Measurements from ENCODE around the gene FAM107B. TPM values are rescaled to one million over a fixed set of nuclear protein-coding genes. Genes with fewer than 3 reads are reported as not detected.

Gene FAM107B
- total and polyA plus RNA-seq, 2 of the 4 experiments (the other 2 are of a cell fraction) = 26.4 to 27.1 TPM

DNA sequence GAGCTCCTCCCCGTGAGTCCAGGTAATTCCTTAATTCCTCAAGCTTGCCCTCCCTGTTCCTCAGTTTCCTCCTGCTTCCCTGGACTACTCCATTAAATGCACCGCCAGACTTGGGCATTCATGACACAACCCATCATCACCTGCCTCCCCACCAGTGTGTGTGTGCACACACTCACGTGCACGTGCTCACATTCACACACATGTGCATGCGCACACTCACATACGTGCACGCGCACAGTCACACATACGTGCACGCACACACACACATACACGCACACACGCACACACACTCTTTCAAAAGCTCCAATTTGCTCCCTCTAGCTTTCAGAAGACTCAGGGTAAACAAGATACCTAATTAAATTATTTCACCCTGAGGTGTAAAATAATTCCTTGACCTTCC lies 216.7 kb downstream of the FAM107B start:
- BruUV-seq (replicated peaks) = no TSS peak
- H2AFZ ChIP-seq (replicated peaks; ENCODE audit: low read length, poor library complexity) = no peak overlapping the region
- H4K5ac ChIP-seq (ENCODE audit: low read depth, low read length) = no peak overlapping the region
- in situ Hi-C loops (cut with MboI; ENCODE audit: low sequenced_read_pairs) = no loop called here
- H3K4me1 ChIP-seq (ENCODE audit: control insufficient read depth, insufficient read depth, low read length) = peaks cover 40% of the 10 kb centered on the region
- no peak overlapping the region for H2BK15ac ChIP-seq (ENCODE audit: low read depth, low read length)
- no peak overlapping the region for H3K14ac ChIP-seq (replicated peaks; ENCODE audit: low read depth, low read length)
- DNase-seq (no peak), ATAC-seq (ENCODE audit: low read depth) (no peak)
- H3K56ac ChIP-seq (ENCODE audit: extremely low read depth, insufficient read depth, low read length) = no peak overlapping the region
- 100% methylated on average over 5 of the region's 12 CpGs; no CpG with 5 or more reads in 1 of the 2 experiments for WGBS, 2 experiments (ENCODE audit: extremely low coverage in 2 of 2, insufficient read length in 1 of 2)
- no peak overlapping the region for H2BK20ac ChIP-seq (ENCODE audit: low read depth, low read length)
- dilution Hi-C loops (cut with HindIII; ENCODE audit: low sequenced_read_pairs, unreplicated experiment) = no loop called here
- H3K27ac ChIP-seq (ENCODE audit: insufficient read depth, low read length) = no peak overlapping the region
- H3K27me3 ChIP-seq (ENCODE audit: control insufficient read depth, insufficient read depth, low read length) = no peaks in the 10 kb centered on the region
- POLR2A ChIA-PET (ENCODE audit: unreplicated experiment) = no interaction called here
- H3K36me3 ChIP-seq (ENCODE audit: control insufficient read depth, insufficient read depth, low read length) = no peaks in the 10 kb centered on the region
- H2BK120ac ChIP-seq (ENCODE audit: low read depth, low read length) = no peak overlapping the region
- intact Hi-C loops (cut with micrococcal nuclease) = no loop called here
- TF ChIP-seq, protein P1, sequence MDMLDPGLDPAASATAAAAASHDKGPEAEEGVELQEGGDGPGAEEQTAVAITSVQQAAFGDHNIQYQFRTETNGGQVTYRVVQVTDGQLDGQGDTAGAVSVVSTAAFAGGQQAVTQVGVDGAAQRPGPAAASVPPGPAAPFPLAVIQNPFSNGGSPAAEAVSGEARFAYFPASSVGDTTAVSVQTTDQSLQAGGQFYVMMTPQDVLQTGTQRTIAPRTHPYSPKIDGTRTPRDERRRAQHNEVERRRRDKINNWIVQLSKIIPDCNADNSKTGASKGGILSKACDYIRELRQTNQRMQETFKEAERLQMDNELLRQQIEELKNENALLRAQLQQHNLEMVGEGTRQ (IDR thresholded peaks at IDR 0.05; ENCODE audit: low read depth, low read length) = no peak
- no peak for TF ChIP-seq MAFK (IDR thresholded peaks at IDR 0.05; ENCODE audit: low read depth, low read length)
- no peak for TF ChIP-seq FOS (IDR thresholded peaks at IDR 0.05; ENCODE audit: low read depth, low read length)
- no peak for TF ChIP-seq MAZ (IDR thresholded peaks at IDR 0.05; ENCODE audit: borderline replicate concordance, low read depth, low read length)
- no peak for TF ChIP-seq SMC3 (IDR thresholded peaks at IDR 0.05; ENCODE audit: low read depth, low read length)
- no peak for TF ChIP-seq CEBPB (IDR thresholded peaks at IDR 0.05; ENCODE audit: low read depth, low read length)
- no peak for TF ChIP-seq MXI1 (IDR thresholded peaks at IDR 0.05; ENCODE audit: borderline replicate concordance, low read depth, low read length)
- TF ChIP-seq RFX5 (IDR thresholded peaks at IDR 0.05; ENCODE audit: low read depth, low read length) = no peak
- no peak for TF ChIP-seq RAD21 (IDR thresholded peaks at IDR 0.05; ENCODE audit: low read length)
- no peak for TF ChIP-seq RCOR1 (IDR thresholded peaks at IDR 0.05; ENCODE audit: insufficient replicate concordance, low read length)
- TF ChIP-seq, protein P2, sequence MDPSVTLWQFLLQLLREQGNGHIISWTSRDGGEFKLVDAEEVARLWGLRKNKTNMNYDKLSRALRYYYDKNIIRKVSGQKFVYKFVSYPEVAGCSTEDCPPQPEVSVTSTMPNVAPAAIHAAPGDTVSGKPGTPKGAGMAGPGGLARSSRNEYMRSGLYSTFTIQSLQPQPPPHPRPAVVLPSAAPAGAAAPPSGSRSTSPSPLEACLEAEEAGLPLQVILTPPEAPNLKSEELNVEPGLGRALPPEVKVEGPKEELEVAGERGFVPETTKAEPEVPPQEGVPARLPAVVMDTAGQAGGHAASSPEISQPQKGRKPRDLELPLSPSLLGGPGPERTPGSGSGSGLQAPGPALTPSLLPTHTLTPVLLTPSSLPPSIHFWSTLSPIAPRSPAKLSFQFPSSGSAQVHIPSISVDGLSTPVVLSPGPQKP (IDR thresholded peaks at IDR 0.05; ENCODE audit: borderline replicate concordance, low read depth, low read length) = no peak
- no peak for TF ChIP-seq POLR2A (IDR thresholded peaks at IDR 0.05; ENCODE audit: low read depth, low read length)
- TF ChIP-seq, protein P3, sequence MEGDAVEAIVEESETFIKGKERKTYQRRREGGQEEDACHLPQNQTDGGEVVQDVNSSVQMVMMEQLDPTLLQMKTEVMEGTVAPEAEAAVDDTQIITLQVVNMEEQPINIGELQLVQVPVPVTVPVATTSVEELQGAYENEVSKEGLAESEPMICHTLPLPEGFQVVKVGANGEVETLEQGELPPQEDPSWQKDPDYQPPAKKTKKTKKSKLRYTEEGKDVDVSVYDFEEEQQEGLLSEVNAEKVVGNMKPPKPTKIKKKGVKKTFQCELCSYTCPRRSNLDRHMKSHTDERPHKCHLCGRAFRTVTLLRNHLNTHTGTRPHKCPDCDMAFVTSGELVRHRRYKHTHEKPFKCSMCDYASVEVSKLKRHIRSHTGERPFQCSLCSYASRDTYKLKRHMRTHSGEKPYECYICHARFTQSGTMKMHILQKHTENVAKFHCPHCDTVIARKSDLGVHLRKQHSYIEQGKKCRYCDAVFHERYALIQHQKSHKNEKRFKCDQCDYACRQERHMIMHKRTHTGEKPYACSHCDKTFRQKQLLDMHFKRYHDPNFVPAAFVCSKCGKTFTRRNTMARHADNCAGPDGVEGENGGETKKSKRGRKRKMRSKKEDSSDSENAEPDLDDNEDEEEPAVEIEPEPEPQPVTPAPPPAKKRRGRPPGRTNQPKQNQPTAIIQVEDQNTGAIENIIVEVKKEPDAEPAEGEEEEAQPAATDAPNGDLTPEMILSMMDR (conservative IDR thresholded peaks at IDR 0.05; ENCODE audit: low read depth, low read length) = no peak
- no peak for TF ChIP-seq NFE2L2 (IDR thresholded peaks at IDR 0.05; ENCODE audit: low read depth, low read length)
- no peak for TF ChIP-seq BHLHE40 (IDR thresholded peaks at IDR 0.05; ENCODE audit: low read depth, low read length)
- no peak for TF ChIP-seq CHD1 (IDR thresholded peaks at IDR 0.05; ENCODE audit: low read depth, low read length)
- no peak overlapping the region for H3K23ac ChIP-seq (ENCODE audit: low read depth, low read length)
- peaks cover 36 to 83% of the 10 kb centered on the region in 2 experiments for H3K79me1 ChIP-seq (ENCODE audit: low read depth in 1 of 2, low read length in 2 of 2)
- no peak overlapping the region for H3K18ac ChIP-seq (ENCODE audit: low read depth, low read length)
- no peak overlapping the region for H3K4me2 ChIP-seq (ENCODE audit: low read depth, low read length)
- no peak overlapping the region; the same call in 1 of the 2 replicates for H4K91ac ChIP-seq (ENCODE audit: insufficient read depth, low read depth, low read length)
- CTCF ChIA-PET = no interaction called here
- H3K9me3 ChIP-seq (ENCODE audit: control insufficient read depth, insufficient read depth, low read length) = no peaks in the 10 kb centered on the region
- H2AK9ac ChIP-seq (replicated peaks; ENCODE audit: low read depth, low read length, poor library complexity) = no peak overlapping the region
- no peak overlapping the region for H2BK5ac ChIP-seq (ENCODE audit: low read depth, low read length, poor library complexity, severe bottlenecking)
- H3K9me1 ChIP-seq (ENCODE audit: insufficient read depth, low read length) = peaks cover 43% of the 10 kb centered on the region
- no peak overlapping the region for H3K4me3 ChIP-seq (ENCODE audit: insufficient read depth, low read depth, low read length)
- H3K9ac ChIP-seq (ENCODE audit: low read depth, low read length) = no peak overlapping the region
- H2AK5ac ChIP-seq (ENCODE audit: low read depth, low read length) = peak overlapping the region; percentile 77; the same call in 1 of the 2 replicates
- H3K4ac ChIP-seq (ENCODE audit: low read depth, low read length) = no peak overlapping the region
- H4K20me1 ChIP-seq (ENCODE audit: insufficient read depth, low read length) = peaks cover 83% of the 10 kb centered on the region
- peak overlapping the region in 1 of 2 experiments; percentile 14; a peak in 1 of 4 replicates for H4K8ac ChIP-seq (ENCODE audit: low read depth in 2 of 2, low read length in 2 of 2)

All from IMR-90 (cell line).